Activated naive CD4-positive, alpha-beta T cell treated with anti-CD3 and anti-CD28 coated beads for 36 hours (primary cell): ENCODE measurements around the gene ABLIM2. TPM values are rescaled to one million over a fixed set of nuclear protein-coding genes. Genes with fewer than 3 reads are reported as not detected.

Experiments
- CTCF ChIA-PET: fragments of 350-600 bp; sonication (Branson Sonifier 250); formaldehyde crosslinking; loops from one replicate; lab custom pipeline; 2021; ENCODE audit warnings: antibody characterized with exemption; lab: Charles Lee
- DNase-seq: peaks from one replicate; pipeline ENCODE4 v3.0.0-alpha.2; 2020
- H3K27ac Mint-ChIP-seq: one replicate; pipeline ENCODE4 v1.8.0; 2021; ENCODE audit warnings: mild to moderate bottlenecking, mixed read lengths
- H3K27me3 Mint-ChIP-seq: one replicate; pipeline ENCODE4 v1.8.0; 2021; ENCODE audit warnings: low read depth, mixed read lengths
- H3K36me3 Mint-ChIP-seq: one replicate; pipeline ENCODE4 v1.8.0; 2021; ENCODE audit warnings: low read depth, mixed read lengths
- H3K4me1 Mint-ChIP-seq: one replicate; pipeline ENCODE4 v1.8.0; 2021; ENCODE audit warnings: low read depth, mixed read lengths
- H3K4me3 Mint-ChIP-seq: one replicate; pipeline ENCODE4 v1.8.0; 2021; ENCODE audit warnings: mild to moderate bottlenecking, moderate library complexity, mixed read lengths
- H3K9me3 Mint-ChIP-seq: one replicate; pipeline ENCODE4 v1.8.0; 2021; ENCODE audit warnings: mixed read lengths
- intact Hi-C: fragments of 100-400 bp; cut with micrococcal nuclease; formaldehyde crosslinking; loops from one replicate; pipeline ENCODE4 v1.15.1; 2023
- total RNA-seq, 2 experiments: library from RNA; stranded (reverse); gene quantifications; one replicate each; pipeline ENCODE4 v1.2.3, GENCODE V29; 2021

ABLIM2 gene
- total RNA-seq, 2 experiments from 2014 or later, result 0.22 to 0.24 TPM

GRCh38 chr4:8077181-8078108, 81.2 kb downstream of the ABLIM2 start:
- intact Hi-C loops, result no loop called here
- H3K4me3 Mint-ChIP-seq, result no peak overlapping the region

GRCh38 chr4:8076023-8076422, 82.6 kb downstream of the ABLIM2 start:
- no peak for DNase-seq
- Mint-ChIP-seq H3K27ac (no peak overlapping the region), H3K9me3 (no peaks in the 10 kb centered on the region), H3K27me3 (peaks cover 9% of the 10 kb centered on the region), H3K36me3 (no peaks in the 10 kb centered on the region), H3K4me1 (no peaks in the 10 kb centered on the region), H3K4me3 (no peak overlapping the region)
- intact Hi-C loops, result no loop called here
- CTCF ChIA-PET, result no interaction called here

More at GRCh38 chr4:8077181-8078108, 81.2 kb downstream of the ABLIM2 start:
- no peak for DNase-seq
- no peaks in the 10 kb centered on the region for H3K36me3 Mint-ChIP-seq
- CTCF ChIA-PET, result no interaction called here
- no peaks in the 10 kb centered on the region for H3K9me3 Mint-ChIP-seq
- no peaks in the 10 kb centered on the region for H3K4me1 Mint-ChIP-seq
- peaks cover 7% of the 10 kb centered on the region for H3K27me3 Mint-ChIP-seq
- H3K27ac Mint-ChIP-seq, result no peak overlapping the region

- intact Hi-C loops, result no loop called here
- H3K27me3 Mint-ChIP-seq, result peaks cover 9% of the 10 kb centered on the region
- CTCF ChIA-PET, result no interaction called here
- H3K4me1 Mint-ChIP-seq, result no peaks in the 10 kb centered on the region
- no peak overlapping the region for H3K4me3 Mint-ChIP-seq
- H3K27ac Mint-ChIP-seq, result no peak overlapping the region
- H3K9me3 Mint-ChIP-seq, result no peaks in the 10 kb centered on the region
- no peak for DNase-seq
- H3K36me3 Mint-ChIP-seq, result no peaks in the 10 kb centered on the region
These were observed 85.3 kb downstream of the ABLIM2 start for GRCh38 chr4:8073206-8073863.

- H3K27me3 Mint-ChIP-seq, result peaks cover 9% of the 10 kb centered on the region
- H3K4me1 Mint-ChIP-seq, result no peaks in the 10 kb centered on the region
- DNase-seq, result no peak
- no peak overlapping the region for H3K27ac Mint-ChIP-seq
- H3K4me3 Mint-ChIP-seq, result no peak overlapping the region
- CTCF ChIA-PET, result no interaction called here
- intact Hi-C loops, result no loop called here
- no peaks in the 10 kb centered on the region for H3K36me3 Mint-ChIP-seq
- H3K9me3 Mint-ChIP-seq, result no peaks in the 10 kb centered on the region
These were observed 86.2 kb downstream of the ABLIM2 start for GRCh38 chr4:8072235-8072968.

- Mint-ChIP-seq H3K36me3 (no peaks in the 10 kb centered on the region), H3K9me3 (no peaks in the 10 kb centered on the region), H3K4me1 (no peaks in the 10 kb centered on the region), H3K27me3 (peaks cover 9% of the 10 kb centered on the region), H3K4me3 (no peak overlapping the region), H3K27ac (no peak overlapping the region)
- intact Hi-C loops, result no loop called here
- CTCF ChIA-PET, result no interaction called here
- no peak for DNase-seq
These were observed 86.8 kb downstream of the ABLIM2 start for GRCh38 chr4:8071766-8072165.

GRCh38 chr4:8070736-8071718, 87.6 kb downstream of the ABLIM2 start:
- no peak overlapping the region for H3K4me3 Mint-ChIP-seq
- CTCF ChIA-PET, result no interaction called here
- no peaks in the 10 kb centered on the region for H3K4me1 Mint-ChIP-seq
- no peak for DNase-seq
- no peak overlapping the region for H3K27ac Mint-ChIP-seq
- intact Hi-C loops, result no loop called here
- no peaks in the 10 kb centered on the region for H3K36me3 Mint-ChIP-seq
- H3K27me3 Mint-ChIP-seq, result peaks cover 9% of the 10 kb centered on the region
- H3K9me3 Mint-ChIP-seq, result no peaks in the 10 kb centered on the region

GRCh38 chr4:8069102-8069752, 89.4 kb downstream of the ABLIM2 start:
- H3K4me1 Mint-ChIP-seq, result no peaks in the 10 kb centered on the region
- CTCF ChIA-PET, result no interaction called here
- H3K9me3 Mint-ChIP-seq, result peaks cover 10% of the 10 kb centered on the region
- H3K4me3 Mint-ChIP-seq, result no peak overlapping the region
- DNase-seq, result no peak
- peaks cover 9% of the 10 kb centered on the region for H3K27me3 Mint-ChIP-seq
- H3K27ac Mint-ChIP-seq, result no peak overlapping the region
- peaks cover 4% of the 10 kb centered on the region for H3K36me3 Mint-ChIP-seq
- intact Hi-C loops, result no loop called here

- intact Hi-C loops, result no loop called here
- no peak for DNase-seq
- peaks cover 9% of the 10 kb centered on the region for H3K27me3 Mint-ChIP-seq
- no peak overlapping the region for H3K27ac Mint-ChIP-seq
- peaks cover 18% of the 10 kb centered on the region for H3K9me3 Mint-ChIP-seq
- CTCF ChIA-PET, result no interaction called here
- H3K36me3 Mint-ChIP-seq, result peaks cover 4% of the 10 kb centered on the region
- H3K4me1 Mint-ChIP-seq, result no peaks in the 10 kb centered on the region
- H3K4me3 Mint-ChIP-seq, result no peak overlapping the region
These were observed 90.4 kb downstream of the ABLIM2 start for GRCh38 chr4:8067945-8068896.

GRCh38 chr4:8067274-8067936, 91.2 kb downstream of the ABLIM2 start:
- intact Hi-C loops, result no loop called here
- Mint-ChIP-seq H3K4me1 (no peaks in the 10 kb centered on the region), H3K4me3 (no peak overlapping the region), H3K27ac (no peak overlapping the region), H3K36me3 (peaks cover 4% of the 10 kb centered on the region), H3K27me3 (peaks cover 2% of the 10 kb centered on the region), H3K9me3 (peaks cover 19% of the 10 kb centered on the region)
- DNase-seq, result no peak
- CTCF ChIA-PET, result no interaction called here

GRCh38 chr4:8066336-8066931, 92.2 kb downstream of the ABLIM2 start:
- CTCF ChIA-PET, result no interaction called here
- Mint-ChIP-seq H3K4me1 (no peaks in the 10 kb centered on the region), H3K4me3 (no peak overlapping the region), H3K9me3 (peaks cover 19% of the 10 kb centered on the region), H3K27ac (no peak overlapping the region), H3K36me3 (peaks cover 4% of the 10 kb centered on the region), H3K27me3 (peaks cover 2% of the 10 kb centered on the region)
- intact Hi-C loops, result no loop called here
- no peak for DNase-seq
